EL (cell line): ENCODE data around the gene TEAD3.

Experiments
- DNase-seq: peaks from one replicate; pipeline ENCODE4 v3.0.0-alpha.2; 2016

Gene TEAD3

DNA sequence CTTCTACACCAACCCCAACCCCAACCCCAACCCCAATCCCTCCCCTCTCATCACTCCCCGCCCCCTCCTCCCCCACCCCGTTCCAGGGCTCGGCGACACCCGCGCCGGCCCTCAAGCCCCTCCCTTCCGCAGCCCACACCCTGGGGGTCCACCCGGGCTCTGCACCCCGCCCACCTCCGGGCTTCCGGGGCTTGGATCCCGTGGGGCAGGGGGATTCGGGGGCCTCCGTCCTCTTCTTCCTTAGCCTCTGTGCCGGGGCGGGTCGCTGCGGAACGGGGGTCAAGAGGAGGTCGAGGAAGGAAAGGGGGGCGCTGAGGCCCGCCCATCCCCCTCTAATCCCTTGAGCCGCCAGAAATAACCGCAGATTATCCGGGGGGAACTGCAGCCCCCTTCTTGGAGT lies 15.1 kb upstream of the TEAD3 start:
- DNase-seq: no peak

DNA sequence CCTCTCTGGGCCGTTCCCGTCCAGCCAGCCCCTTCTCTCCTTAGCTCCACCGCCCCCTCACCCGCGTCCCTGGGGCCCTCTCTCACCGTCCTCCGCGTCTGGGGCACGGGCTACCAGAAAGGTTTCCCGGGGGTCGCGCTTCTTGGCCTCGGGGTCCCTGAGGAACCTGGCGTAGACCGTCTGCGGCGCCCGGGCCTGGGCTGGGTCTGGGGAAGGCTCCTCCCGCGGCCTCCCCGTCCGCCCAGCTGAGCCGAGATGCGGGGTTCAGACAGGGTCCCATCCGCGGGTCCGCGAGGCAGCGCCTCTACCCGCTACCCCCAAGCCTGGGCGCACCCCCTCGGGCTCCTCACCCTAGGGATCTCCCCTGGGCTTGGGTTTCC lies 14.7 kb upstream of the TEAD3 start:
- DNase-seq: no peak

- no peak for DNase-seq
Measured at GRCh38 chr6:35510916-35511561, 14.2 kb upstream of the TEAD3 start.

GRCh38 chr6:35508542-35508941 lies 11.7 kb upstream of the TEAD3 start:
- DNase-seq: no peak

DNA sequence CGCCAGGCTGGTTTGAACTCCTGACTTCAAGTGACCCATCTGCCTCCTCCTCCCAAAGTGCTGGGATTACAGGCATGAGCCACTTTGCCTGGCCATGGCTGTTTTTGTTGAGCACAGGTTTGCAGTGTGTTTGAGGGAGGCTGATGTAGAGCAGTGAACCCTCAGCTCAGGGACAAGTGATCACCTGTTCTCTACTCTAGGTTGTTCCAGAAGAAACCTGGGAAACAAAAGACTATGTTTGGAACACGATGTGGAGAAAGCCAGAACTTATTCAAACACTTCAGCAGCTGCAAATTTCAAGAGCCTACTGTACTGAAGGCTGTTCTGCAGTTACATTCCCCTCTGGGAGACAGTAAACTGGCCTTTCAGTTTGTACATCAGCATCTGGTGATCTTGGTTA lies 11.1 kb upstream of the TEAD3 start:
- no peak for DNase-seq

DNA sequence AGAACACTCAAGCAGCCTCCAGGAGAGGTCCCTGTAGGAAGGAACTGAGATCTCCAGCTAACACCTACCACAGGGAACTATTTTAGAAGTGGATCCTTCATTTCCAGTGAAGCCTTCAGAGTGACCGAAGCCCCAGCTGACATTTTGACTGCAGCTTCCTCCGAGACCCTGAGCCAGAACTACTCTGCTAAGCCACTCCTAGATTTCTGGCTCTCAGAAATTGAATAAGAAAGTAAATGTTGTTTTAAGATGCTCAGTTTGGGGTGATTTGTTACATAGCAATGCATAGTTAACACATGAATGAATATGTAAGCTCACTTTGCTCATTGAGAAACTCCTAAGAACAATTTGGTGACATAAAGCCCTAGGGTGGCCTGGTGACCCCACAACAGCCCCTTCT lies 10.3 kb upstream of the TEAD3 start:
- DNase-seq: no peak

DNA sequence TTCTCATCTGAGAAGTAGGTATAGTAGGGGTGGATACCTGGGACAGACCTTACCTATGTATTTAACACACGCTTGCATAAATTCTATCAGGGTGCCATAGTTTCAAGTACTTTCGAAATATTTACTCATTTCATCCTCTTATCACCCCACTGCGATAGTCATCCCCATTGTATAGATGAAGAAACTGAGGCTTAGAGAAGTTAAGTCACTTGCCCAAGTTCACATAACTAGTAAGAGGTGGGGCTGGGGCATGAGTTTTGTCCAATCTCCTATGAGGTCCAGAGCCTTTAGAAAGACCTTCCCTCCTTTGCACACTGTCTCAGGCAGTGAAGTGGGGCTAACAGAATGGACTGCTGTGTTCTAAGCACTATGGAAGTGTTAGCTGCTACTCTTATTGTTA lies 9.7 kb upstream of the TEAD3 start:
- DNase-seq: no peak

GRCh38 chr6:35505999-35506412 lies 9.1 kb upstream of the TEAD3 start:
- DNase-seq: no peak

- no peak for DNase-seq
Measured at GRCh38 chr6:35503534-35503933, 6.7 kb upstream of the TEAD3 start.

- DNase-seq: no peak
Measured at GRCh38 chr6:35501784-35502183, 4.9 kb upstream of the TEAD3 start.

DNA sequence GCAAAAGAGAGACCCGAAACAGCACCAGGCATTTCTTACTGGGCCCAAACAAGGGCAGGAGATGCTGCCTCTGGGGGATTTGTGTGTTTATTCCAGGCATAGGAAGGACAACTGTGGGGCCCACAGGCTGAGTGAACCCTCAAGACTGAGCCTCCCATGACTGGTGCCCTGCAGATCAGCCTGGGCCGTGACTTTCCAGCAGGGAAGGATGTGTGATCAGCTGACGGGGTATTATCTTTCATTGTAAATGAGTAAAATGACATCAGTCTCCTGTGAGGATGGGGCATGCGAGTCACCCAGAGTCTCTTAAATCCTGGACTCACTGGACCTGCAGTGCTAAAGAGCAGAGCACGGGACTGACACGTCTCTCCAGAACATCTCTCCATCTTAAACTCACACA lies 3.9 kb upstream of the TEAD3 start:
- peak; percentile 78 for DNase-seq

DNA sequence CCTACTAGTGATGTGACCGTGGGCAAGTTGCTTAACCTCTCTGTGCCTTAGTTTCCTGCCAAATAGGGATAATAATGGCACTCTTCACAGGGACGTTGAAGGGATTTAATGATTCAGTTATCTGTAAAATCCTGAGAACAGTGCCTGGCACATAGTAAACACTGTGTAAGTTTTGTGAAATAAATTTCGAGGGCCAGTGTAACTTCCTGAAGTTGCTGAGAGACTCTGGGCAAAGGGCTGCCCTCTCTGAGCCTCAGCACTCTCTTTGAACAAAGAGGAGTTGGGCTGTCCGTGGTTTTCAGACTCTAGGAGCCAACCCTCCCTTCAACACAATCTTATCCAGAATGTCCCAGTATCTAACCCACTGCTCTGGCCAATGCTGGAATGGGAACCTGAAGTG lies 2.5 kb upstream of the TEAD3 start:
- no peak for DNase-seq

DNA sequence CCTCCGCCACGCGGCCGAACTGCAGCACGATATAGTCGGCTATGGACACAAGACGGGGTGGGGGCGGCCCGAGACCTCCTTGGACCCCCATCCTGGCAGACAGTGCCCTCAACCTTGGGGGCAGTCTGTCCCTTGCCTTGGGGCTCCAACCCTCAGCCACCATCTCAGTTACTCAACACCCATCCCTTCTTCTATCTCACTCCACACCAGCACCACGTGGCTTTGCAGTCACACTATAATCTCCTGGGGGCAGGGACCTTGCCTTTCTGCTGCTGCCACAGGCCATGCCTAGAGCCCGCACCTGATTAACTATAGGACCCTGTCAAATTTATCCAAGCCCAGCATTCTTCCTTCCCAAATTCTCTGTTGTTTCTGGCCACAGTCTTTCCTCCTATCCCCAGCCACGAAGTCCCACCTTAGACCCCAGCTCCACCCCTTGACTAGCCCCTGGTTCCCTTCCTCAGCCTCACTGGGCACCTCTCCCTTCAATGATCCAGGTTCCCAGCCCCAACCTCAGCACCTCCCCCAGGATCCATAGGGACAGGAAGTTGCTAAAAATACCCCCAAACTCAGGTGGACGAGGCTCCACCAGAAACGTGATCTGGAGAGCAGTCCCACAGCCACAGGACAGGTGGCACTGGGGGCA lies 1.7 kb upstream of the TEAD3 start:
- DNase-seq: no peak

DNA sequence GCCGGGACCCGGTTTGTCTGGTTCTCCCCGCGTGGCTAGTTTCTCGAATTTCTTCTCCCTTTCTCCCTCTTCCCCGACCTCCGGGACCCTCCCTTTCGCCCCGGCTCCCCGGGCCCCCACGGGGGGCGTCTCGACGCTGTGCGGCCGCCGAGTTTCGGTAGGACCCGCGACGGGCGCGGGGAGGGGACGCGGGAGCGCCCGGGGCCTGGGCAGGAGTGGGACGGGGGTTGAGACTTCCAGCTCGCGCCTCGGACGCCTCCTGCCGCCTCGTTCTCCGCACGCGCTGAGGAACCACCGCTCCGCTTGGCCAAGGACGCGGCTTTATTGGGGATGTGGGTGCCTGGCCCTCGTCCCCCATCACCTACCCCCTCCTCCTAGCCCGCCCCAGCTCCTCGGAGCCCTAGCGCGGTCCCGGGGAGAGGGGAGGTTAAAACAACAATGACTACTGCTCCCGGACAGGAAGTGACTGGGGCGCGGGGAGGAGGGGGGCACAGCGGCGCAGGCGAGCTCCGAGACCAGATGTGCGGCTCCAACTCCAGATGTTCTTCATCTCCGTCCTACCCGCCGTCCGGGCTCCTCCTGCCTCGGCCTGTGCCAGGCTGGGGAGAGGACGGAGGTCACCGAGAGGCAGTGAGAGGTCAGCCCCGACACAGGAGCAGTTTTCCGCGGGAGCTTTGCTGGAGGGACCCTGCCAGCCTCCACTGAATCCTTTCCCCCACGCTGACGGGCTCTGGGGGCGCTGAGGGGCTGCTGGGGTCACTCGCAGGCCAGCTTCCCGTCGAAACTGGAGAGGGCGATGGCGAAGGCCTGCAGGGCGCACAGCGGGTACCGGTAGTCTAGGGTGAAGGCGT lies 917 bp upstream of the TEAD3 start:
- DNase-seq: peak; percentile 88

DNA sequence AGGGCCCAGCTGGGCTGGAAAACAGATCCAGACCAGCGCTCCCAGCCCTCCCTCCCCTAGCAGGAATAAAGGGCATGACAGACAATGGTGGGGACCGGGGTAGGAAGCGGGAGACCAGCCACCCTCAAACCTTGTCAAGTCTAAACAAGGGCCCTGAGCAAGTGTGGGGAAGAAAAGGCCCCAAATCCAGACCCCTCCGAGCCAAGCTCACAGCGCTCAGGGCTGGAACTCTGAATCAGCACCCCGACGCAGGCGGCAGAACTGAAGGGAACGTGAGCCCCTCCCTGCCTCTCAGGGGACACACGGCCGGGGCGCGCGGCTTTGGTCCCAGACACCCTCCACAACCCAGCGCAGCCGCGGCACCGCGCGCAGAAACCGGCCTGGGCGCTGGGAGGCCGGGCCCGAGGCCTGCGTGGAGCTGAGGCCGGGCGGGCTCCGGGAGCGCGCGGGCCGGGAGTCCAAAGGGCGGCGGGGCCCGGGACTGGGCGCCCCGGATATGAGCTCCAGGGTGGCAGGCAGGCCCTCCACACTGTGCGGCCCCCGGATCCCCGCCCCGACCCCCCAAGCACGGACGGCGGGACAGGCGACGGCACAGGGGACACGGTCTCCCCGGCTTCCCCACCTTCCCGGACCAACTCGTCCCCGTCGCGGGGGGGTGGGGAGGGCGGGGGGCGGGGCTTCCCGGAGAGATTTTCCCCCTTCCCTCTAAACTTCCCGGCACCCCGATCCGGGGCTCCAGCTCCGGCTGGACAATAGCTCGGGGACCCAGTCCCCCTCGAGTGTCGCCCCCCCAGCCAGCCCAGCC lies 641 bp downstream of the TEAD3 start:
- DNase-seq: peak; percentile 59

GRCh38 chr6:35495258-35496035 lies 1.4 kb downstream of the TEAD3 start:
- DNase-seq: peak; percentile 36

DNA sequence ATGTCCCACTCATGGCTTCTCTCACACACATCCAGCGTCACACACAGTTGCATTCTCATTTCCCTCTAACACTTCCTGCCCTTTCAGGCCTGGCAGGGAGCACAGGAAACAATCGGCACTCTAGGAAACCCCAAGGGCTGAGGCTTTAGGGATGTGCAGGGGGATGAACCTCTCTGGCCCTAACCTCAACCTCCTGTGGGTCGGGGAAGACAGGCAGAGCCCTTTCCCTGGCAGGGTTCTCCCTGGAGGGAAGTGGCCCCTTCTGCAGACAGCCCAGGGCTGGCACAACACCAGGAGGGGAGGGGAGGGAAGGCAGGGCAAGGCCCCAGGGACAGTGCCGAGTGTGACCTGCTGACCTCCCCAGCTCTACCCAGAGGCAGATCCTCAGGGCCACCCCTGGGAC lies 2.7 kb downstream of the TEAD3 start:
- peak; percentile 60 for DNase-seq

DNA sequence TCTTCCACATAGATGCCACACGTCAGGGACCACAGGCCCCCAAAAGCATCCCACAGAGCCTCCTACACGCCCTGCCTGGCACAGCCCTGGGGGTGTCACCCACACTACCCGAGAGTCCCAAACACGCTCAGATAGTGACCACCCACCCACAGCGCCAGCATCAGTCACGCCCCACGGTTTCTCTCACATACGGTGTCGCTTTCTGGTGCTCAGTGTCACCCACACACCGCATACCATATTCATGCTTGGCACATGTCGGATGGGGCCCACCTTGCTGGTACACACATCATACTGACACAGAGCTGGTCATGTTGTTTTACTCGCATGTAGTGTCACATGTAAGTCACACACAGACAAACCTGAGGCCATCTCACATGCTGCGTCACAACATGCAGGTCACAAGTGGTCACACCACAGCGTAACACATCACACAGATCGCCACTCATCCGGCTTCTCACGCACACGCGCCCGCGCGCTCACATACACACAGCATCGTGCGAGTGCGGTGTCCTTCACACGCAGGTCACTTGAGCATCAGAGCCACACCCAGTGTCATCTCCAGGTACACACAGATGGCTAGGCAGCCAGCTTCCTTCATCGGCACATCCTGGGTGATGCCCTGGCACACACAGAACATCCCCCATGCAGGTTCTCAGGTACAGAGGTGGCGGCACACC lies 3.4 kb downstream of the TEAD3 start:
- DNase-seq: no peak

GRCh38 chr6:35492974-35493284 lies 4.0 kb downstream of the TEAD3 start:
- DNase-seq: no peak

DNA sequence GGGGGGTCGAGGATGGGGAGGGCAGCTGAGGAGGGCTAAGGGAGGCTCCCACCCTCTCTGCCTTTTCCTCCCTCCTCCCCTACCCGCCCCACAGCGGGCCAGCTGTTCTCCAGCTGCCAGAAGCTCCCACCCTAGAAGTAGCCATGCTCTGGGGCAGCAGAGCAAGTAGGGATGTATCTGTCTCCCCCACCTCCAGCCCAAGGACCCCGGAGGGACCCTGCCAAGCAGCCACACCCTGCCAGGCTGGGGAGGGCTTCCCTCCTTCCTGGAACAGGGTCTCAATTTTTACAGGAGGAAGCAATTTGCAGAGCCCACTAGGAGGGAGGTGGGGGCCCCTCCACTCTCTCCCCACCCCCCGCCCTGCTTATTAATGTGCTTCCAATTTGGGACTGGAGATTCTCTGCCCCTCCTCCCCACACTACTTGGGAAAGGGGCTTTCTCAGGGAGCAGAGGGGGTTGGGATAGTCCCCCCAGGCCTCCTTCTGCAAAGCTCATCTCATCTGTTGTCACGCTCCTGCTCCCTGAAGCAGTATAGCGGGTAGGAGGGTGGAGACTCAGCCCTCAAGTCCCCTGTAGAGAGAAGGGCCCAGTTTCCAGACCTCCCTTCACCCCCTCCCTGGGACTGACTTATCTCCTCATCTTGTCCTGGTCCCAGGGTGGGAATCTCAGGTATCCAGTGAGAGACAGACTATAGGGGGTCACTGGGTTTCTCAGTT lies 4.5 kb downstream of the TEAD3 start:
- DNase-seq: no peak

GRCh38 chr6:35491558-35492257 lies 5.2 kb downstream of the TEAD3 start:
- DNase-seq: no peak
